ENCODE data around the gene KSR1.

DNA sequence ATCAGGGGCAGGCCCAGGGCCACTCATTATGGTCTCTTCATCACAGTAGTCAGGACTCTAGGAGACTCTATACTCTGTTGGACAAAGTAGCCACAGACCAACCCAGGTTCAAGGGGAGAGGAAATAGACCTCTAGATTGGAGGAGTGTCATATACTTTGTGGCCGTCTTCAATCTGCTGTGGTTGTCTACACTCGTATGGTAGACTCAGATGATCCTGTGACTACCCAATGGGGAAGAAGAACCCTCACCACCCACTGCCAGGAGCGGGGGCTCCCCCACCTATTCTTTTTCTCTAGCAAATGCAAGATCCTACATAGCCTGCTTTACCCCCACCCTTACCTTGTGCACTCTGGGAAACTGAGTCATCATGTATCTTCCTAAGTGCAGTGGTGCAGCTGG is 80.5 kb downstream of the KSR1 start:
- TF ChIP-seq, protein P1, sequence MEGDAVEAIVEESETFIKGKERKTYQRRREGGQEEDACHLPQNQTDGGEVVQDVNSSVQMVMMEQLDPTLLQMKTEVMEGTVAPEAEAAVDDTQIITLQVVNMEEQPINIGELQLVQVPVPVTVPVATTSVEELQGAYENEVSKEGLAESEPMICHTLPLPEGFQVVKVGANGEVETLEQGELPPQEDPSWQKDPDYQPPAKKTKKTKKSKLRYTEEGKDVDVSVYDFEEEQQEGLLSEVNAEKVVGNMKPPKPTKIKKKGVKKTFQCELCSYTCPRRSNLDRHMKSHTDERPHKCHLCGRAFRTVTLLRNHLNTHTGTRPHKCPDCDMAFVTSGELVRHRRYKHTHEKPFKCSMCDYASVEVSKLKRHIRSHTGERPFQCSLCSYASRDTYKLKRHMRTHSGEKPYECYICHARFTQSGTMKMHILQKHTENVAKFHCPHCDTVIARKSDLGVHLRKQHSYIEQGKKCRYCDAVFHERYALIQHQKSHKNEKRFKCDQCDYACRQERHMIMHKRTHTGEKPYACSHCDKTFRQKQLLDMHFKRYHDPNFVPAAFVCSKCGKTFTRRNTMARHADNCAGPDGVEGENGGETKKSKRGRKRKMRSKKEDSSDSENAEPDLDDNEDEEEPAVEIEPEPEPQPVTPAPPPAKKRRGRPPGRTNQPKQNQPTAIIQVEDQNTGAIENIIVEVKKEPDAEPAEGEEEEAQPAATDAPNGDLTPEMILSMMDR (IDR thresholded peaks at IDR 0.05; ENCODE audit: low read depth, low read length): no peak
- TF ChIP-seq EZH2phosphoT487 (IDR thresholded peaks at IDR 0.05; ENCODE audit: low read depth): no peak

All from OCI-LY3 (cell line).